GM12891 (cell line): ENCODE data around the gene PGBD5.

Experiments used
- POLR2A ChIP-seq: IDR thresholded peaks from 2 replicates; pipeline ENCODE4 v1.6.1; 2011; ENCODE audit warnings: low read depth, low read length, control low read depth
- POLR2AphosphoS5 ChIP-seq: IDR thresholded peaks from 2 replicates; pipeline ENCODE4 v1.6.1; 2011; ENCODE audit warnings: low read depth, low read length, control low read depth
- SPI1 ChIP-seq: IDR thresholded peaks from 2 replicates; pipeline ENCODE4 v1.6.1; 2011; ENCODE audit warnings: low read depth, low read length, control low read depth
- TAF1 ChIP-seq: IDR thresholded peaks from 2 replicates; pipeline ENCODE4 v1.6.1; 2011; ENCODE audit warnings: low read depth, low read length, control low read depth

- no peak for TF ChIP-seq SPI1
- TF ChIP-seq POLR2A = no peak
- TF ChIP-seq TAF1 = no peak
- TF ChIP-seq POLR2AphosphoS5 = no peak
Measured at GRCh38 chr1:230424391-230425251, 1.5 kb downstream of the PGBD5 start.
